ENCODE results near the gene TSC2. TPM values are rescaled to one million over a fixed set of nuclear protein-coding genes. Genes with fewer than 3 reads are reported as not detected.

TSC2 gene
- total RNA-seq, 2 donors from 2014 or later = 70.5 to 121 TPM

GRCh38 chr16:2046893-2047329 lies 874 bp upstream of the TSC2 start:
- ATAC-seq = peak in 1 of 2 donors; percentile 0
- Mint-ChIP-seq H3K27ac (peak overlapping the region in 1 of 2 donors; percentile 79), H3K36me3 (peaks cover 0 to 6% of the 10 kb centered on the region in 2 donors), H3K9me3 (no peaks in the 10 kb centered on the region)
- DNase-seq (ENCODE audit: low spot score in 2 of 2) = no peak

DNA sequence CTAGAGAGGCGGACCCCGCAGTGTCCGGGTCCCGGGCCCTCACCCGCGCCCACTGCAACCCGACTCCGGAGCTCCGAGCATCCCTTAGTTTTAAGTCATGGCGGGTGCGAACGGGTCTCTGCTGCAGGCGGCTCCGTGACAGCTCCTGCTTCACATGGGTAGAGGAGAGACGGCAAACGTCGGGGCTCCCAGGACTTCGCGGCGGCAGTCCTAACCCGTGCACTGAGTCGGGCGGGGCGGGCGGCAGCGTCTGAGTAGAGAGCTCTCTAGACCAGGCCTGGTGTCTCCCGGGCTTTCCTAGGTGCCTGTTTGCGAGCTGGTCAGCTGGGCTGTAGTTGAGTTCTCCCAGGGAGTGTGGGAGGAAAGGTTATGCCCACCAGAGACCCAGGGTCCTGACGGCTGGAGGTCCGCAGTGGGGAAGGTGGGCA lies 345 bp downstream of the TSC2 start:
- DNase-seq (ENCODE audit: low spot score in 2 of 2) = no peak
- peak in 1 of 2 donors; percentile 26 for ATAC-seq
- Mint-ChIP-seq H3K27ac (peak overlapping the region; percentile 79 to 82), H3K36me3 (peaks cover 0 to 6% of the 10 kb centered on the region in 2 donors), H3K9me3 (no peaks in the 10 kb centered on the region)

DNA sequence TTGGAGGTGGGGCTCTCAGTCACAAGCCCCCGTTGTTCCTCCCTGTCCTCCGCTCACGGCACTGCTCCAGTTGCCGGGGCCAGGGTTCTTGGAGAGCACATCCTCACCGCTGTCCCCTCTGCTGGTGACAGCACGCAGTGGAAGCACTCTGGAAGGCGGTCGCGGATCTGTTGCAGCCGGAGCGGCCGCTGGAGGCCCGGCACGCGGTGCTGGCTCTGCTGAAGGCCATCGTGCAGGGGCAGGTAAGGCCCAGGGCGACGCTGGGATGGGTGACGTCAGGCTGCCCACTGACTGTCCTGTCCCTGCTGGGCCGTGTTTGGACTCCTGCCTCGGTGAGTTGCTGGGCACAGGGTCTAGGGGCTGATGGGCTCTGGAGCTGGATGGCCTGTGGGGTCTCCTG lies 5.4 kb downstream of the TSC2 start:
- DNase-seq (ENCODE audit: low spot score in 2 of 2) = no peak
- Mint-ChIP-seq H3K27ac (no peak overlapping the region), H3K36me3 (peaks cover 0 to 5% of the 10 kb centered on the region in 2 donors), H3K9me3 (no peaks in the 10 kb centered on the region)
- ATAC-seq = no peak

DNA sequence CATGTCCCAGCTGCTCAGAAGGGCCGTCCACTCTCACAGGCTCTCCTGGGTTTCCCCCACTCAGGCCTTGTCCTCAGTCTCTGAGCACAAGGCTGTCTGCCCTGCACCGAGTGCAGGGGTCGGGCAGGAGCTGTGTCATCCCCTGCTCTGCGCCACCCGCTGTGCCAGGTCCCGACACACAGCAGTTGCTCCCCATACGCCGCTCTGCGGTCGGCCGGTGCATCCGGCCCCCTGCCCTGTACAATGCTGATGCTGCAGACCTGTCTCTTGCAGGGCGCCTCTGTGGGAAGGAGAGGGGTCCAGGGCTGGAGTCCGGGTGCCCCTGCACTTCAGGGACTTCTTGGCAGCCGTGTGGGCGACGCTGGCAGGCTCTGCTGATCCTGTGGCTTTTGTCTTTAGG lies 6.1 kb downstream of the TSC2 start:
- no peaks in the 10 kb centered on the region for H3K9me3 Mint-ChIP-seq
- no peak for ATAC-seq
- H3K27ac Mint-ChIP-seq = no peak overlapping the region
- no peaks in the 10 kb centered on the region for H3K36me3 Mint-ChIP-seq
- no peak for DNase-seq (ENCODE audit: low spot score in 2 of 2)

- H3K36me3 Mint-ChIP-seq = no peaks in the 10 kb centered on the region
- no peak overlapping the region for H3K27ac Mint-ChIP-seq
- H3K9me3 Mint-ChIP-seq = no peaks in the 10 kb centered on the region
- ATAC-seq (no peak), DNase-seq (ENCODE audit: low spot score in 2 of 2) (no peak)
Measured at GRCh38 chr16:2054543-2055245, 6.9 kb downstream of the TSC2 start.

DNA sequence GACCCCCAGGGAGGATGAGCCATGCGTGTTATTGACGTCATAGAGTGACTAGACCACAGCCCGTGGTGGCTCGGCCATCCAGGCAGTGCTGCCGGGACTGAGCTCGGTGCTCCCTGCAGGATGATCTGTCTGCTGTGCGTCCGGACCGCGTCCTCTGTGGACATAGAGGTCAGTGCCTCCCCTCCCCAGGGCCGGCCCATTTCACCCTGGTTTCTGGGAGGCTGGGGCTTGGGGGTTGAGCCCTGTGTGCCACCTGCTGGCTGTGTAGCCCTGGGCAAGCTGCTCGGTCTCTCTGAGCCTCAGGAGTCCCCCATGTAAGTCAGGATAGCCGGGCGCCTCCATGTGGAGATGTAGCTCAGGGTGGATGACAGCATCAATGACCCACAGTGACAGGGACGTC lies 8.3 kb downstream of the TSC2 start:
- no peak overlapping the region for H3K27ac Mint-ChIP-seq
- H3K9me3 Mint-ChIP-seq = no peaks in the 10 kb centered on the region
- H3K36me3 Mint-ChIP-seq = no peaks in the 10 kb centered on the region
- DNase-seq (ENCODE audit: low spot score in 2 of 2) (no peak), ATAC-seq (no peak)

GRCh38 chr16:2056681-2057407 lies 9.1 kb downstream of the TSC2 start:
- Mint-ChIP-seq H3K9me3 (no peaks in the 10 kb centered on the region), H3K36me3 (no peaks in the 10 kb centered on the region), H3K27ac (peak overlapping the region; percentile 16 to 27)
- ATAC-seq (peak in 1 of 2 donors; percentile 14), DNase-seq (ENCODE audit: low spot score in 2 of 2) (no peak)

DNA sequence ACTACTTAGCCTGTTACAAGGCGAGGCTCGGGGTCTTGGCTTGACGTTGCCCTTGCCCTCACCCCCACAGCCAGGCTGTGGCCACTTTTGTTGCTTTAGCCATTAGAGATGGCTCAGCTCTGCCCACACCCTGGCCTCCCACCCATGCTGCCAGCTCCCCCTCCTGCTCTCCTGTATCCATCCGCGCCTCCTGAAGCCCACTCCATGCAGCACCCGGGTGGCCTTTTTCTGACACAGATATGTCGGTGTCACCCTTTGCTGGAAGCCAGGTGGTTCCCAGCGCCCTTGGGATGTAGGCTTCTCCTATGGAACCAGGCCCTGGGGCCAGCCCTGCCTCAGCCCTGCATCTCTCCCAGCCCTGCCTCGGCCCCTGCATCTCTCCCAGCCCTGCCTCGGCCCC lies 9.7 kb downstream of the TSC2 start:
- ATAC-seq (no peak), DNase-seq (ENCODE audit: low spot score in 2 of 2) (no peak)
- Mint-ChIP-seq H3K9me3 (no peaks in the 10 kb centered on the region), H3K27ac (peak overlapping the region; percentile 16 to 27), H3K36me3 (no peaks in the 10 kb centered on the region)

DNA sequence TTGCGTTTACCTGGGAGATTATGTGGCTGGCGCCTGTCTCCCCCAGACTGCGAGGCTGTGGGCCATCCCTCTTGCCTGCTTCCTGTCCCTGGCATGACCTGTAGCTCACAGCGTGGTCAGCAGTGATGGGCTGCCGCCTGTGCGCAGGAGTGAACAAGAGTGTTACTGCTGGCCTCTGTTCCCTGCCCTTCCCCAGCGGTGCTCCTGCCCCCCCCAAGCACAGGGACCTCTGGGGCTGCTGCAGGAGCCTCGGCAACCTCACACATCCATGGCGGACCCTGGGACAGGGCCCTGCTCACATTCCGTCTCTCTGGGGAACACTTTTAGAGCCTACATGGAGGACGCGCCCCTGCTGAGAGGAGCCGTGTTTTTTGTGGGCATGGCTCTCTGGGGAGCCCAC lies 10.6 kb downstream of the TSC2 start:
- Mint-ChIP-seq H3K27ac (peak overlapping the region in 1 of 2 donors; percentile 50), H3K36me3 (no peaks in the 10 kb centered on the region), H3K9me3 (no peaks in the 10 kb centered on the region)
- no peak for ATAC-seq
- no peak for DNase-seq (ENCODE audit: low spot score in 2 of 2)

DNA sequence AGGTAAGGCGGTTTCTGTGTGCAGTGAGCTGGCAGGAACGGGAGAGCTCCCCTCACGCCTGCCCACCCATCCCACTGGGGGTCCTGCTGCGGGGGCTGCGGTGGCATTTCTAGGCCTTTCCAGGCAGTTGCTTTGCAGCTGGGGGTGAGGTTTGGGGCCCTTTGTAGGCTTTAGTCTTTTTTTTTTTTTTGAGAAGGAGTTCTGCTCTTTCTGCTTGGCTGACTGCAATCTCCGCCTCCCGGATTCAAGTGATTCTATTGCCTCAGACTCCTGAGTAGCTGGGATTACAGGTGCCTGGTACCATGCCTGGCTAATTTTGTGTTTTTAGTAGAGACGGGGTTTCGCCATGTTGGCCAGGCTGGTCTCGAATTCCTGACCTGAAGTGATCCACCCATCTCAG lies 11.1 kb downstream of the TSC2 start:
- no peak for DNase-seq (ENCODE audit: low spot score in 2 of 2)
- no peak for ATAC-seq
- H3K27ac Mint-ChIP-seq = peak overlapping the region in 1 of 2 donors; percentile 50
- H3K36me3 Mint-ChIP-seq = no peaks in the 10 kb centered on the region
- H3K9me3 Mint-ChIP-seq = no peaks in the 10 kb centered on the region

GRCh38 chr16:2060346-2060745 lies 12.6 kb downstream of the TSC2 start:
- Mint-ChIP-seq H3K36me3 (no peaks in the 10 kb centered on the region), H3K9me3 (no peaks in the 10 kb centered on the region), H3K27ac (no peak overlapping the region)
- DNase-seq (ENCODE audit: low spot score in 2 of 2) = no peak
- ATAC-seq = no peak

DNA sequence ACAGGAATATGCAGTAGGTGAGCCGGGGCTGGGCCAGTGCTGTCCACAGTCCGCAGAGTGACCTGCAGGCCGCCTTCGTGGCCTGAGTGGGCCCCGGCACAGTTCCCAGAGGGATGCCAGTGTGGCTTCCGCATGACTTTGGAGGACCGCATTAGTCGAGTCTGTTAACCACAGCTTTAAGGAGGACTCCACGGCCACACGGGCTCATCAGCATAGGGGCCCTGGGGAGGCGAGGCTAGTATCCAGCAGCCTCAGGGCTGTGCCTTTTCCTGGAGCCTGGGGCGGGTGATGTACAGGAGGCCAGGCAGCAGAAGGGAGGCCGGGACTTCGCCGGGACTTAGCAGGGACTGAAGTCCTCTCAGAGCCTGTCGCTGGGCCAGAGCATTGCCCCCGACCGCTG lies 13.2 kb downstream of the TSC2 start:
- no peaks in the 10 kb centered on the region for H3K9me3 Mint-ChIP-seq
- no peak for DNase-seq (ENCODE audit: low spot score in 2 of 2)

GRCh38 chr16:2061526-2061925 lies 13.7 kb downstream of the TSC2 start:
- no peak for DNase-seq (ENCODE audit: low spot score in 2 of 2)
- H3K36me3 Mint-ChIP-seq = peaks cover 4 to 6% of the 10 kb centered on the region in 2 donors
- no peak for ATAC-seq
- H3K27ac Mint-ChIP-seq = no peak overlapping the region
- H3K9me3 Mint-ChIP-seq = no peaks in the 10 kb centered on the region

More for the DNA sequence above, 13.2 kb downstream of the TSC2 start:
- no peak for ATAC-seq
- Mint-ChIP-seq H3K36me3 (peaks cover under 1 to 4% of the 10 kb centered on the region in 2 donors), H3K27ac (no peak overlapping the region)

GRCh38 chr16:2062801-2063200 lies 15.0 kb downstream of the TSC2 start:
- no peak for ATAC-seq
- H3K27ac Mint-ChIP-seq = peak overlapping the region in 1 of 2 donors; percentile 24
- DNase-seq (ENCODE audit: low spot score in 2 of 2) = no peak
- H3K9me3 Mint-ChIP-seq = no peaks in the 10 kb centered on the region
- peaks cover 4 to 6% of the 10 kb centered on the region in 2 donors for H3K36me3 Mint-ChIP-seq

- no peak for DNase-seq (ENCODE audit: low spot score in 2 of 2)
- peaks cover 4 to 6% of the 10 kb centered on the region in 2 donors for H3K36me3 Mint-ChIP-seq
- H3K9me3 Mint-ChIP-seq = no peaks in the 10 kb centered on the region
- ATAC-seq = no peak
- H3K27ac Mint-ChIP-seq = peak overlapping the region in 1 of 2 donors; percentile 24
Measured at GRCh38 chr16:2063861-2064260, 16.1 kb downstream of the TSC2 start.

DNA sequence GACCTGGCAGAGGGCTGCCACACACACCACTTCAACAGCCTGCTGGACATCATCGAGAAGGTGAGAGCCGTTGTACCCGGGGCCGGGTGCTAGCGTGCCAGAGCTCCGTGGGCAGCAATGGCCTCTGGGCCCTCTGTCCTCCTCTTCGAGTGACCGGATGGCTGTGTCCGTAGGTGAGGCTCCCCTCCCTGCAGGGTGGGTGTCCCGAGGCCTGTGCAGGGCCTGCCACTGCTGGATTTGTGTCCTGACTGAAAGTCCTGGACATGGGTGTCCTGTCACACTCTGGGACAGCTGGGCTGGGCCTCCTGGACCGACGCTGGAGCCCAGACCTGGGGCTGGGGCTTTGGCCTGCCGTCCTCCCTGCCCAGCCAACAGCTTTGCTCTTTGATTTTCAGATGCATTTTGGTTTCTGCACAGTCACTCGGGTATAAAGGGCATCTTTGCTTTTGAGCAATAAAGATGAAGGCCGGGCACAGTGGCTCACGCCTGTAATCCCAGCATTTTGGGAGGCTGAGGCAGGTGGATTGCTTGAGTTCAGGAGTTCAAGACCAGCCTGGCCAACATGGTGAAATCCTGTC lies 16.7 kb downstream of the TSC2 start:
- H3K36me3 Mint-ChIP-seq = peaks cover 4 to 6% of the 10 kb centered on the region in 2 donors
- H3K27ac Mint-ChIP-seq = no peak overlapping the region
- no peaks in the 10 kb centered on the region for H3K9me3 Mint-ChIP-seq
- no peak for DNase-seq (ENCODE audit: low spot score in 2 of 2)
- ATAC-seq = no peak

DNA sequence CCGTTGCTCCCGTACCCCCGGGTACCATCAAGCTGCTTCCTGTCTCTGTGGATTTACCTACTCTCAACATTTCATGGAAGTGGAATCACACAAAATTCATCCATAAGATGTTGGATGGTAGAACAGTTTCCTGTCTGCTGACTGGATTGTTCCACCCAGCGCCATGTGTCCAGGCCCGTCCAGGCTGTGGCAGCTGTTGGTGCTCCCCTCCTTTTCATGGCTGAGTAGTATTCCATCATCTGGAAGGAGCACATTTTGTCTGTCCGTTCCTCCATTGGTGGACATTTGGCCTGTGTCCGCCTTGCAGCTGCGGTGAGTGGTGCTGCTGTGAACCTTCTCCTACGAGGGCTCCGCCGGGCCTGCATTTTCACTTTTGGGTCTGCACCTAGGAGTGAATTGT lies 18.4 kb downstream of the TSC2 start:
- ATAC-seq (no peak), DNase-seq (ENCODE audit: low spot score in 2 of 2) (no peak)
- Mint-ChIP-seq H3K9me3 (no peaks in the 10 kb centered on the region), H3K36me3 (peaks cover 4 to 6% of the 10 kb centered on the region in 2 donors), H3K27ac (peak overlapping the region in 1 of 2 donors; percentile 60)

Measured in activated naive CD4-positive, alpha-beta T cell treated with anti-CD3 and anti-CD28 coated beads, Interleukin-2, amount 50 U/mL, for 72 hours (primary cell).